K562 (cell line): Measurements from ENCODE around the gene PEDS1. TPM values are rescaled to one million over a fixed set of nuclear protein-coding genes. Genes with fewer than 3 reads are reported as not detected.

Experiments used
- ATF7 ChIP-seq: fragments of 450-650 bp; IDR thresholded peaks from 2 replicates; pipeline ENCODE4 v1.7.1; 2014; ENCODE audit warnings: mild to moderate bottlenecking, moderate library complexity
- MED1 ChIP-seq: sonication (generic); formaldehyde crosslinking; IDR thresholded peaks from 2 replicates; pipeline ENCODE4 v1.8.1; 2023; ENCODE audit warnings: missing genetic modification reagents, borderline replicate concordance
- POLR2AphosphoS5 ChIP-seq: IDR thresholded peaks from 2 replicates; pipeline ENCODE4 v1.6.1; 2011; ENCODE audit warnings: mild to moderate bottlenecking, low read depth, low read length, moderate library complexity; ENCODE audit not compliant: control insufficient read depth, insufficient read depth
- PRPF4 ChIP-seq: fragments of 200-400 bp; formaldehyde crosslinking; IDR thresholded peaks from one replicate; pipeline ENCODE4 v1.6.1; 2017; ENCODE audit warnings: low read length, low read depth, mild to moderate bottlenecking; ENCODE audit not compliant: insufficient read depth, poor library complexity, severe bottlenecking
- RB1 ChIP-seq: fragments of 450-650 bp; IDR thresholded peaks from 2 replicates; pipeline ENCODE4 v1.6.1; 2017; ENCODE audit warnings: low read depth, mild to moderate bottlenecking
- RBM34 ChIP-seq: fragments of 200-400 bp; formaldehyde crosslinking; IDR thresholded peaks from 2 replicates; pipeline ENCODE4 v1.6.1; 2018; ENCODE audit warnings: low read length, borderline replicate concordance; ENCODE audit not compliant: insufficient read depth
- ZNF609 ChIP-seq: sonication (generic); formaldehyde crosslinking; IDR thresholded peaks from 2 replicates; pipeline ENCODE4 v1.8.1; 2023; ENCODE audit warnings: missing genetic modification reagents, mild to moderate bottlenecking, borderline replicate concordance
- polyA plus RNA-seq, 8 experiments: library from polyadenylated mRNA; depleted of rRNA in 4 of 8; stranded (reverse) in 5 of 8; unstranded in 3 of 8; fragments of >200 nt; fragmentation: Nextera tagmentation in 2 of 8; fragmentation: Illumina TruSeq in 1 of 8; extraction: Ambion mirVana in 2 of 8; extraction: Trizol in 1 of 8; gene quantifications; 2 replicates each; pipeline versions ENCODE4 v1.2.1 to v1.2.3, GENCODE V29; 2011 to 2014; ENCODE audit warnings: inconsistent platforms in 1 of 8, missing spikeins in 1 of 8
- total RNA-seq, 7 experiments: library from RNA; depleted of rRNA in 6 of 7; stranded (reverse); fragments of >200 nt in 6 of 7; fragmentation: Illumina TruSeq in 2 of 7; extraction: Trizol in 2 of 7; gene quantifications; 2 replicates each; pipeline versions ENCODE4 v1.2.1 to v1.2.3, GENCODE V29; 2011 to 2021; ENCODE audit warnings: low replicate concordance in 1 of 7
- TF ChIP-seq, protein P1 (sequence below): fragments of 250-450 bp; sonication (Bioruptor Pico); IDR thresholded peaks from 2 replicates; pipeline ENCODE4 v1.5.0; 2021
- TF ChIP-seq, protein P2 (sequence below), 3 experiments: IDR thresholded peaks in 2 of 3; conservative IDR thresholded peaks in 1 of 3; 2 replicates each; pipeline ENCODE4 v1.5.1; 2011 to 2012; ENCODE audit warnings: low read length in 3 of 3, mild to moderate bottlenecking in 3 of 3, control low read depth in 2 of 3, improper control_type of control experiment in 1 of 3, inconsistent platforms in 1 of 3, low read depth in 1 of 3, mixed read lengths in 1 of 3, moderate library complexity in 1 of 3; ENCODE audit not compliant: insufficient read depth in 2 of 3
- TF ChIP-seq, protein P3 (sequence below), 2 experiments: fragments of 200-800 bp in 1 of 2; sonication (Bioruptor generic) in 1 of 2; sonication (generic) in 1 of 2; formaldehyde crosslinking in 1 of 2; IDR thresholded peaks in 1 of 2; conservative IDR thresholded peaks in 1 of 2; 2 replicates each; pipeline versions ENCODE4 v1.5.0 to v1.6.1; 2016 to 2020; ENCODE audit warnings: missing compliant biosample characterization in 1 of 2, missing genetic modification characterization in 1 of 2, missing genetic modification reagents in 1 of 2
- TF ChIP-seq, protein P4 (sequence below): fragments of 250-450 bp; sonication (Bioruptor Pico); IDR thresholded peaks from 2 replicates; pipeline ENCODE4 v1.8.0; 2022; ENCODE audit warnings: inconsistent platforms, mild to moderate bottlenecking, moderate library complexity, borderline replicate concordance
- TF ChIP-seq, protein P5 (sequence below): fragments of 450-650 bp; conservative IDR thresholded peaks from 2 replicates; pipeline ENCODE4 v1.6.1; 2016; ENCODE audit warnings: missing genetic modification characterization, low read depth, mild to moderate bottlenecking, control low read depth, missing compliant biosample characterization

Gene PEDS1
- total and polyA plus RNA-seq, 9 of the 15 experiments (the other 6 are each of a cell fraction or from before 2014, with no cell fraction given): 2.9 to 38.5 (median 24.2) TPM

- no peak for TF ChIP-seq ZNF609 (CRISPR knock-in tag)
- peak; percentile 29; the same call in 1 of the 2 replicates for TF ChIP-seq ATF7
- TF ChIP-seq POLR2AphosphoS5: no peak
- TF ChIP-seq, protein P1, sequence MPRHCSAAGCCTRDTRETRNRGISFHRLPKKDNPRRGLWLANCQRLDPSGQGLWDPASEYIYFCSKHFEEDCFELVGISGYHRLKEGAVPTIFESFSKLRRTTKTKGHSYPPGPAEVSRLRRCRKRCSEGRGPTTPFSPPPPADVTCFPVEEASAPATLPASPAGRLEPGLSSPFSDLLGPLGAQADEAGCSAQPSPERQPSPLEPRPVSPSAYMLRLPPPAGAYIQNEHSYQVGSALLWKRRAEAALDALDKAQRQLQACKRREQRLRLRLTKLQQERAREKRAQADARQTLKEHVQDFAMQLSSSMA (CRISPR knock-in tag): no peak
- TF ChIP-seq, protein P2, sequence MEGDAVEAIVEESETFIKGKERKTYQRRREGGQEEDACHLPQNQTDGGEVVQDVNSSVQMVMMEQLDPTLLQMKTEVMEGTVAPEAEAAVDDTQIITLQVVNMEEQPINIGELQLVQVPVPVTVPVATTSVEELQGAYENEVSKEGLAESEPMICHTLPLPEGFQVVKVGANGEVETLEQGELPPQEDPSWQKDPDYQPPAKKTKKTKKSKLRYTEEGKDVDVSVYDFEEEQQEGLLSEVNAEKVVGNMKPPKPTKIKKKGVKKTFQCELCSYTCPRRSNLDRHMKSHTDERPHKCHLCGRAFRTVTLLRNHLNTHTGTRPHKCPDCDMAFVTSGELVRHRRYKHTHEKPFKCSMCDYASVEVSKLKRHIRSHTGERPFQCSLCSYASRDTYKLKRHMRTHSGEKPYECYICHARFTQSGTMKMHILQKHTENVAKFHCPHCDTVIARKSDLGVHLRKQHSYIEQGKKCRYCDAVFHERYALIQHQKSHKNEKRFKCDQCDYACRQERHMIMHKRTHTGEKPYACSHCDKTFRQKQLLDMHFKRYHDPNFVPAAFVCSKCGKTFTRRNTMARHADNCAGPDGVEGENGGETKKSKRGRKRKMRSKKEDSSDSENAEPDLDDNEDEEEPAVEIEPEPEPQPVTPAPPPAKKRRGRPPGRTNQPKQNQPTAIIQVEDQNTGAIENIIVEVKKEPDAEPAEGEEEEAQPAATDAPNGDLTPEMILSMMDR (IDR thresholded peaks at IDR 0.05 in 2 of 3, conservative IDR thresholded peaks at IDR 0.05 in 1 of 3; ENCODE audit: insufficient read depth in 2 of 3, low read depth in 1 of 3, low read length in 3 of 3): peak; percentile 84 to 97 (median 94)
- TF ChIP-seq, protein P3, sequence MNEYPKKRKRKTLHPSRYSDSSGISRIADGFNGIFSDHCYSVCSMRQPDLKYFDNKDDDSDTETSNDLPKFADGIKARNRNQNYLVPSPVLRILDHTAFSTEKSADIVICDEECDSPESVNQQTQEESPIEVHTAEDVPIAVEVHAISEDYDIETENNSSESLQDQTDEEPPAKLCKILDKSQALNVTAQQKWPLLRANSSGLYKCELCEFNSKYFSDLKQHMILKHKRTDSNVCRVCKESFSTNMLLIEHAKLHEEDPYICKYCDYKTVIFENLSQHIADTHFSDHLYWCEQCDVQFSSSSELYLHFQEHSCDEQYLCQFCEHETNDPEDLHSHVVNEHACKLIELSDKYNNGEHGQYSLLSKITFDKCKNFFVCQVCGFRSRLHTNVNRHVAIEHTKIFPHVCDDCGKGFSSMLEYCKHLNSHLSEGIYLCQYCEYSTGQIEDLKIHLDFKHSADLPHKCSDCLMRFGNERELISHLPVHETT (CRISPR knock-in tag; conservative IDR thresholded peaks at IDR 0.05 in 1 of 2, IDR thresholded peaks at IDR 0.05 in 1 of 2): no peak
- TF ChIP-seq PRPF4: no peak
- TF ChIP-seq, protein P4, sequence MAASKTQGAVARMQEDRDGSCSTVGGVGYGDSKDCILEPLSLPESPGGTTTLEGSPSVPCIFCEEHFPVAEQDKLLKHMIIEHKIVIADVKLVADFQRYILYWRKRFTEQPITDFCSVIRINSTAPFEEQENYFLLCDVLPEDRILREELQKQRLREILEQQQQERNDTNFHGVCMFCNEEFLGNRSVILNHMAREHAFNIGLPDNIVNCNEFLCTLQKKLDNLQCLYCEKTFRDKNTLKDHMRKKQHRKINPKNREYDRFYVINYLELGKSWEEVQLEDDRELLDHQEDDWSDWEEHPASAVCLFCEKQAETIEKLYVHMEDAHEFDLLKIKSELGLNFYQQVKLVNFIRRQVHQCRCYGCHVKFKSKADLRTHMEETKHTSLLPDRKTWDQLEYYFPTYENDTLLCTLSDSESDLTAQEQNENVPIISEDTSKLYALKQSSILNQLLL: no peak
- TF ChIP-seq, protein P5, sequence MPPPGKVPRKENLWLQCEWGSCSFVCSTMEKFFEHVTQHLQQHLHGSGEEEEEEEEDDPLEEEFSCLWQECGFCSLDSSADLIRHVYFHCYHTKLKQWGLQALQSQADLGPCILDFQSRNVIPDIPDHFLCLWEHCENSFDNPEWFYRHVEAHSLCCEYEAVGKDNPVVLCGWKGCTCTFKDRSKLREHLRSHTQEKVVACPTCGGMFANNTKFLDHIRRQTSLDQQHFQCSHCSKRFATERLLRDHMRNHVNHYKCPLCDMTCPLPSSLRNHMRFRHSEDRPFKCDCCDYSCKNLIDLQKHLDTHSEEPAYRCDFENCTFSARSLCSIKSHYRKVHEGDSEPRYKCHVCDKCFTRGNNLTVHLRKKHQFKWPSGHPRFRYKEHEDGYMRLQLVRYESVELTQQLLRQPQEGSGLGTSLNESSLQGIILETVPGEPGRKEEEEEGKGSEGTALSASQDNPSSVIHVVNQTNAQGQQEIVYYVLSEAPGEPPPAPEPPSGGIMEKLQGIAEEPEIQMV (tag): no peak
- TF ChIP-seq RB1: no peak; the same call in 1 of the 2 replicates
- TF ChIP-seq MED1: no peak
- no peak for TF ChIP-seq RBM34
Observed at GRCh38 chr20:50169329-50169823, 15.9 kb upstream of the PEDS1 start (continued).
